HL-60 (cell line): ENCODE results near the gene PRDM5.

Experiments
- CTCF ChIP-seq: IDR thresholded peaks from one replicate; pipeline ENCODE4 v1.5.1; 2011; ENCODE audit warnings: low read length, control low read depth, inconsistent platforms; ENCODE audit not compliant: insufficient read depth
- GABPA ChIP-seq: IDR thresholded peaks from 2 replicates; pipeline ENCODE4 v1.6.1; 2012; ENCODE audit warnings: low read depth
- POLR2AphosphoS5 ChIP-seq: IDR thresholded peaks from 2 replicates; pipeline ENCODE4 v1.6.1; 2012; ENCODE audit warnings: low read depth
- SPI1 ChIP-seq: IDR thresholded peaks from 2 replicates; pipeline ENCODE4 v1.6.1; 2012; ENCODE audit warnings: low read depth, mild to moderate bottlenecking, borderline replicate concordance
- TF ChIP-seq, protein P1 (sequence below): IDR thresholded peaks from 2 replicates; pipeline ENCODE4 v1.6.1; 2012; ENCODE audit warnings: low read depth; ENCODE audit not compliant: insufficient replicate concordance

DNA sequence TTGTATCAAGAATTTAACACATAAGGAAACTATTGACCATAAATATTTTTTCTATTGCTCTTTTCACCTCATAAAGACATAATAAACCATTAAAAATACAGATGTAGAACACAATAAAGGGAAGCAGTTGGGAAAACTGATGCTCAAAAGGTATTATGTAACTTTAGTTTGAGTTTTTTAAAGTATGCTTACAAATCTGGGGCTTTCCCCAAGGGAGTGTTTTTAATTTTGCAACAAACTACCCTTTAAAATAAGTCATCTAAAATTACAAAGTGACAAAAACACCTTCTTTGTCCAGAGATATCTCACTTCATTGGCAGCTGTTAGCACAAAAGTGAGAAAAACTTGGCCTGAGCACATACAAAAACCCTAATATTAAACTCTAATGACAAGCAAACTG lies 55.0 kb downstream of the PRDM5 start:
- TF ChIP-seq CTCF (no peak), SPI1 (no peak), GABPA (no peak), POLR2AphosphoS5 (no peak)
- TF ChIP-seq, protein P1, sequence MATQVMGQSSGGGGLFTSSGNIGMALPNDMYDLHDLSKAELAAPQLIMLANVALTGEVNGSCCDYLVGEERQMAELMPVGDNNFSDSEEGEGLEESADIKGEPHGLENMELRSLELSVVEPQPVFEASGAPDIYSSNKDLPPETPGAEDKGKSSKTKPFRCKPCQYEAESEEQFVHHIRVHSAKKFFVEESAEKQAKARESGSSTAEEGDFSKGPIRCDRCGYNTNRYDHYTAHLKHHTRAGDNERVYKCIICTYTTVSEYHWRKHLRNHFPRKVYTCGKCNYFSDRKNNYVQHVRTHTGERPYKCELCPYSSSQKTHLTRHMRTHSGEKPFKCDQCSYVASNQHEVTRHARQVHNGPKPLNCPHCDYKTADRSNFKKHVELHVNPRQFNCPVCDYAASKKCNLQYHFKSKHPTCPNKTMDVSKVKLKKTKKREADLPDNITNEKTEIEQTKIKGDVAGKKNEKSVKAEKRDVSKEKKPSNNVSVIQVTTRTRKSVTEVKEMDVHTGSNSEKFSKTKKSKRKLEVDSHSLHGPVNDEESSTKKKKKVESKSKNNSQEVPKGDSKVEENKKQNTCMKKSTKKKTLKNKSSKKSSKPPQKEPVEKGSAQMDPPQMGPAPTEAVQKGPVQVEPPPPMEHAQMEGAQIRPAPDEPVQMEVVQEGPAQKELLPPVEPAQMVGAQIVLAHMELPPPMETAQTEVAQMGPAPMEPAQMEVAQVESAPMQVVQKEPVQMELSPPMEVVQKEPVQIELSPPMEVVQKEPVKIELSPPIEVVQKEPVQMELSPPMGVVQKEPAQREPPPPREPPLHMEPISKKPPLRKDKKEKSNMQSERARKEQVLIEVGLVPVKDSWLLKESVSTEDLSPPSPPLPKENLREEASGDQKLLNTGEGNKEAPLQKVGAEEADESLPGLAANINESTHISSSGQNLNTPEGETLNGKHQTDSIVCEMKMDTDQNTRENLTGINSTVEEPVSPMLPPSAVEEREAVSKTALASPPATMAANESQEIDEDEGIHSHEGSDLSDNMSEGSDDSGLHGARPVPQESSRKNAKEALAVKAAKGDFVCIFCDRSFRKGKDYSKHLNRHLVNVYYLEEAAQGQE, result no peak
